KMS-11 (cell line): ENCODE measurements around the gene THRSP.
A peak's percentile ranks its signal among the peaks of the same experiment; 100 is the strongest.
"Not testable (repeated sequence)": the region's sequence is repeated elsewhere in the genome, so short reads cannot be mapped to it uniquely, and the experiment has no call there.

ENCODE experiments used
- H2AFZ ChIP-seq: fragments of 200-600 bp; sonication (generic); 2 replicates; pipeline ENCODE4 v1.6.1; 2016; ENCODE audit warnings: antibody characterized with exemption, mixed run types, low read depth
- H3K27ac ChIP-seq: fragments of 200-600 bp; sonication (generic); 2 replicates; pipeline ENCODE4 v1.6.1; 2016; ENCODE audit warnings: mild to moderate bottlenecking, mixed run types
- H3K27me3 ChIP-seq: fragments of 200-600 bp; sonication (generic); 2 replicates; pipeline ENCODE4 v1.6.1; 2017; ENCODE audit warnings: mild to moderate bottlenecking, low read depth, mixed run types, moderate library complexity; ENCODE audit not compliant: insufficient read depth
- H3K36me3 ChIP-seq: fragments of 200-600 bp; sonication (generic); 2 replicates; pipeline ENCODE4 v1.6.1; 2017; ENCODE audit warnings: mild to moderate bottlenecking, mixed run types; ENCODE audit not compliant: insufficient read depth
- H3K4me1 ChIP-seq: fragments of 200-600 bp; sonication (generic); 2 replicates; pipeline ENCODE4 v1.6.1; 2016; ENCODE audit warnings: mild to moderate bottlenecking, low read depth, mixed run types; ENCODE audit not compliant: poor library complexity, severe bottlenecking
- H3K4me2 ChIP-seq: fragments of 200-600 bp; sonication (generic); 2 replicates; pipeline ENCODE4 v1.7.0; 2016; ENCODE audit warnings: mild to moderate bottlenecking, mixed run types
- H3K4me3 ChIP-seq: fragments of 200-600 bp; sonication (generic); IDR thresholded peaks from 2 replicates; pipeline ENCODE4 v1.6.1; 2017; ENCODE audit warnings: low read depth, low read length, mixed read lengths; ENCODE audit not compliant: insufficient read depth
- H3K79me2 ChIP-seq: fragments of 200-600 bp; sonication (generic); 2 replicates; pipeline ENCODE4 v1.6.1; 2016; ENCODE audit warnings: low read depth, mixed run types; ENCODE audit not compliant: insufficient read depth
- H3K9ac ChIP-seq: fragments of 200-600 bp; sonication (generic); 2 replicates; pipeline ENCODE4 v1.6.1; 2016; ENCODE audit warnings: mild to moderate bottlenecking, mixed run types
- H4K20me1 ChIP-seq: fragments of 200-600 bp; sonication (generic); 2 replicates; pipeline ENCODE4 v1.6.1; 2016; ENCODE audit warnings: mild to moderate bottlenecking, mixed run types; ENCODE audit not compliant: insufficient read depth
- TF ChIP-seq, protein P1 (sequence below): fragments of 200-600 bp; sonication (generic); conservative IDR thresholded peaks from 2 replicates; pipeline ENCODE4 v1.6.1; 2017; ENCODE audit warnings: low read depth, mild to moderate bottlenecking, antibody characterized with exemption, low read length, moderate library complexity, mixed read lengths

Gene THRSP

DNA sequence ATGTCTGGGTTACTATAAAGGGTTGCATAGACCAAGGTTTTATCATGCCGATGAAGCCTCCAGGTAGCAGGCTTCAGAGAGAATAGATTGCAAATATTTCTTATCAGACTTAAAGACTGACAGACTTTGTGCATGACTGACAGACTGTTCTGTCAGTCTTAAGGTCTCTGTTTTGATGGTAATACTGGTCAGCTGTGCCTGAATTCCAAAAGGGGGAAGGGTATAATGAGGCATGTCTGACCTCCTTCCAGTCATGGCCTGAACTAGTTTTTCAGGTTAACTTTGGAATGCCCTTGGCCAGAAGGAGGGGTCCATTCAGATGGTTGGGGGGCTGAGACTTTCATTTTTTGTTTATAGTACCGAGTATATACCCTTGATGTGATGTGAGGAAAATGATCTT, 35.9 kb upstream of the THRSP start:
- Histone ChIP-seq H3K36me3 (no peaks in the 10 kb centered on the region), H3K4me3 (no peak overlapping the region), H3K4me1 (peaks cover 13% of the 10 kb centered on the region), H3K27me3 (no peaks in the 10 kb centered on the region), H3K79me2 (no peaks in the 10 kb centered on the region), H3K9ac (no peak overlapping the region), H2AFZ (no peak overlapping the region), H3K4me2 (no peak overlapping the region), H3K27ac (no peak overlapping the region), H4K20me1 (no peaks in the 10 kb centered on the region)
- TF ChIP-seq, protein P1, sequence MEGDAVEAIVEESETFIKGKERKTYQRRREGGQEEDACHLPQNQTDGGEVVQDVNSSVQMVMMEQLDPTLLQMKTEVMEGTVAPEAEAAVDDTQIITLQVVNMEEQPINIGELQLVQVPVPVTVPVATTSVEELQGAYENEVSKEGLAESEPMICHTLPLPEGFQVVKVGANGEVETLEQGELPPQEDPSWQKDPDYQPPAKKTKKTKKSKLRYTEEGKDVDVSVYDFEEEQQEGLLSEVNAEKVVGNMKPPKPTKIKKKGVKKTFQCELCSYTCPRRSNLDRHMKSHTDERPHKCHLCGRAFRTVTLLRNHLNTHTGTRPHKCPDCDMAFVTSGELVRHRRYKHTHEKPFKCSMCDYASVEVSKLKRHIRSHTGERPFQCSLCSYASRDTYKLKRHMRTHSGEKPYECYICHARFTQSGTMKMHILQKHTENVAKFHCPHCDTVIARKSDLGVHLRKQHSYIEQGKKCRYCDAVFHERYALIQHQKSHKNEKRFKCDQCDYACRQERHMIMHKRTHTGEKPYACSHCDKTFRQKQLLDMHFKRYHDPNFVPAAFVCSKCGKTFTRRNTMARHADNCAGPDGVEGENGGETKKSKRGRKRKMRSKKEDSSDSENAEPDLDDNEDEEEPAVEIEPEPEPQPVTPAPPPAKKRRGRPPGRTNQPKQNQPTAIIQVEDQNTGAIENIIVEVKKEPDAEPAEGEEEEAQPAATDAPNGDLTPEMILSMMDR, result no peak

GRCh38 chr11:78028423-78028822, 35.2 kb upstream of the THRSP start:
- not testable (repeated sequence) for H3K4me2 ChIP-seq

DNA sequence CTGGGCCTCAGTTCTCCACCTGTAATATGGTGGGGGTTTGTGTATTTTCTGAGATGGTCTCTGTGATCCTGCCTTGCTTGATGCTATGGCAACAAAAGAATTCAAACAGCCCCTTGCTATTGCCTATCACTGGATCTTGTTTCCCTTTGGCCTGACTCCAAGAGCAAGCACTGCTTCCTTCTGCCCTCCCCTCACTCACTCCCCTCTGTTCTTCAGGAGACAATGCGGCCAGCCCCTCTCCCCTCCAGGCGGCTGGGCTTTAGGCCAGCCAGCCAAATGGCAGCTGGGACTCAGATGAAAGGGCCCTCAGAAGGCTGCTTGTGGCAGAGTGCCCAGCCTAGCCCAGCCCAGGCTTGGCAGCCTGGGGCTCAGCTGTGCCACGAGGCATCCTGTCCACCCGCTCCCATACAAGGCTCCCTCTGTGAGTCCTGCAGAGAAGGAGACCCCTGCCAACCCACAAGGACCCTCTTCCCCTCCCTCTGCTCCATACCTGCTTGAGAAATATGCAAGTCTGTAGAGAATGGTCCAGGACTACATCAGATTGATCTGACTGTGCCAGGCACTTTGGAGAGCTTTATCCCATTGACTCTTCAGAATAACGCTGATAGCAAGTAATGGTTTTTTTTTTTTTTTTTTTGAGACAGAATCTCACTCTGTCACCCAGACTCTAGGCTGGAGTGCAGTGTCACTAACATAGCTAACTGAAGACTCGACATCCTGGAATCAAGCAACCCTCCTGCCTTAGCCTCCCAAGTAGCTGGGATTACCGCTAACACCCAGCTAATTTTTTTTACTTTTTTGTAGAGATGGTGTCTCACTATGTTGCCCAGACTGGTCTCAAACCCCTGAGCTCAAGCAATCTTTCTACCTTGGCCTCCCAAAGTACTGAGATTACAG, 33.0 kb upstream of the THRSP start:
- peaks cover 13% of the 10 kb centered on the region for H3K4me1 ChIP-seq
- TF ChIP-seq, protein P1, result no peak
- H3K4me2 ChIP-seq, result no peak overlapping the region
- H3K4me3 ChIP-seq, result no peak overlapping the region
- no peaks in the 10 kb centered on the region for H3K27me3 ChIP-seq
- H3K79me2 ChIP-seq, result no peaks in the 10 kb centered on the region
- no peaks in the 10 kb centered on the region for H3K36me3 ChIP-seq
- H2AFZ ChIP-seq, result no peak overlapping the region
- no peak overlapping the region for H3K27ac ChIP-seq
- no peak overlapping the region for H3K9ac ChIP-seq
- no peaks in the 10 kb centered on the region for H4K20me1 ChIP-seq

More at GRCh38 chr11:78028423-78028822, 35.2 kb upstream of the THRSP start:
- H3K4me3 ChIP-seq, H2AFZ ChIP-seq, H3K36me3 ChIP-seq, H3K27ac ChIP-seq, H4K20me1 ChIP-seq, H3K9ac ChIP-seq, H3K27me3 ChIP-seq, H3K79me2 ChIP-seq: not testable (repeated sequence)
- H3K4me1 ChIP-seq, result peaks cover 13% of the 10 kb centered on the region

GRCh38 chr11:78031629-78032028, 32.0 kb upstream of the THRSP start:
- Histone ChIP-seq H3K4me1 (peaks cover 13% of the 10 kb centered on the region), H3K4me2 (peak overlapping the region; percentile 2; the same call in 1 of the 2 replicates), H3K36me3 (no peaks in the 10 kb centered on the region), H3K27ac (no peak overlapping the region), H3K9ac (no peak overlapping the region), H3K4me3 (no peak overlapping the region), H3K27me3 (no peaks in the 10 kb centered on the region), H4K20me1 (no peaks in the 10 kb centered on the region), H3K79me2 (no peaks in the 10 kb centered on the region), H2AFZ (no peak overlapping the region; the same call in 1 of the 2 replicates)
- TF ChIP-seq, protein P1, result no peak

DNA sequence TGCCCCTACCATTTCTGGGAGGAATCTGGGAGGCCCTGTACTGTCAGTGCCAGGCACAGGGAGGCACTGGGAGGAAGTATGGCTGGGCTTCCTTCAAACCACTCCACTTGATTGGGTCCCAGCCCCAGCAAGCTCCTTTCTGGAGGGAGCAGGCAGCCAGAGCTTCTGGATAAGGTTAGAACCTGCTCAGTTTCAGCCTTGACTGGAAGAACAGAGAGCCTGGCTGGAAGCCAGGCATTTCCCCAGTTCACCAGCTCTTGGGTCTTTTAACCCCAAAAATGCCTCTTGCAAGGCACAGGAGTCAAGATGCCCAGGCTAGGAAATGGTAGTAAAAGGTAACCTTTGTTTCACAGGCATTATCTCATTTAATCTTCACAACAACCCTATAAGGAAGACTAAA, 31.6 kb upstream of the THRSP start:
- TF ChIP-seq, protein P1, result no peak
- Histone ChIP-seq H3K27me3 (no peaks in the 10 kb centered on the region), H3K4me3 (no peak overlapping the region), H4K20me1 (no peaks in the 10 kb centered on the region), H3K27ac (no peak overlapping the region), H3K4me1 (peaks cover 13% of the 10 kb centered on the region), H3K9ac (no peak overlapping the region), H2AFZ (no peak overlapping the region; the same call in 1 of the 2 replicates), H3K4me2 (peak overlapping the region; percentile 2; the same call in 1 of the 2 replicates), H3K79me2 (no peaks in the 10 kb centered on the region), H3K36me3 (no peaks in the 10 kb centered on the region)
